OCI-M2 (cell line): Measurements from ENCODE around the gene JCAD.
"Not testable (repeated sequence)": the region's sequence is repeated elsewhere in the genome, so short reads cannot be mapped to it uniquely, and the experiment has no call there.

Source experiments
- DNase-seq: peaks from one replicate; lab custom pipeline; 2025; ENCODE audit not compliant: unreplicated experiment; lab: John Stamatoyannopoulos, UW

The JCAD gene

GRCh38 chr10:30059209-30060107 is at the start of gene JCAD:
TSS of gene JCAD (minus strand) at chr10:30059586. CDS start at chr10:30047812, 11,774 bp downstream.
- no peak for DNase-seq

- DNase-seq = no peak
Observed at GRCh38 chr10:30106987-30107386, 47.6 kb upstream of the JCAD start.

- no peak for DNase-seq
Observed at GRCh38 chr10:30103595-30104320, 44.4 kb upstream of the JCAD start.

GRCh38 chr10:30099706-30100105 is 40.3 kb upstream of the JCAD start:
- not testable (repeated sequence) for DNase-seq

GRCh38 chr10:30099101-30099500 is 39.7 kb upstream of the JCAD start:
- no peak for DNase-seq

- DNase-seq = no peak
Observed at GRCh38 chr10:30098629-30099028, 39.2 kb upstream of the JCAD start.

- no peak for DNase-seq
Observed at GRCh38 chr10:30096564-30096963, 37.2 kb upstream of the JCAD start.

- no peak for DNase-seq
Observed at GRCh38 chr10:30095631-30096422, 36.4 kb upstream of the JCAD start.

GRCh38 chr10:30094601-30095000 is 35.2 kb upstream of the JCAD start:
- DNase-seq = no peak

GRCh38 chr10:30093303-30093950 is 34.0 kb upstream of the JCAD start:
- no peak for DNase-seq

- no peak for DNase-seq
Observed at GRCh38 chr10:30092151-30092790, 32.9 kb upstream of the JCAD start.

- no peak for DNase-seq
Observed at GRCh38 chr10:30091136-30091535, 31.8 kb upstream of the JCAD start.

- DNase-seq = no peak
Observed at GRCh38 chr10:30088178-30088577, 28.8 kb upstream of the JCAD start.

- no peak for DNase-seq
Observed at GRCh38 chr10:30083934-30084333, 24.5 kb upstream of the JCAD start.

GRCh38 chr10:30081182-30081581 is 21.8 kb upstream of the JCAD start:
- no peak for DNase-seq

GRCh38 chr10:30080161-30080560 is 20.8 kb upstream of the JCAD start:
- no peak for DNase-seq

GRCh38 chr10:30079408-30079807 is 20.0 kb upstream of the JCAD start:
- no peak for DNase-seq

- DNase-seq = no peak
Observed at GRCh38 chr10:30075481-30075880, 16.1 kb upstream of the JCAD start.

GRCh38 chr10:30074933-30075332 is 15.5 kb upstream of the JCAD start:
- DNase-seq = no peak

GRCh38 chr10:30074090-30074489 is 14.7 kb upstream of the JCAD start:
- DNase-seq = no peak

GRCh38 chr10:30073767-30074060 is 14.3 kb upstream of the JCAD start:
- no peak for DNase-seq
